HG03159 (cell line): ENCODE measurements around the gene PATE1.
"Not testable (repeated sequence)": the region's sequence is repeated elsewhere in the genome, so short reads cannot be mapped to it uniquely, and the experiment has no call there.

Experiments
- ATAC-seq: cut with Tn5 transposase; IDR thresholded peaks from one replicate; pipeline ENCODE4 v1.9.1; 2021; ENCODE audit warnings: mild to moderate bottlenecking, moderate library complexity; ENCODE audit not compliant: unreplicated experiment

PATE1 gene, protein sequence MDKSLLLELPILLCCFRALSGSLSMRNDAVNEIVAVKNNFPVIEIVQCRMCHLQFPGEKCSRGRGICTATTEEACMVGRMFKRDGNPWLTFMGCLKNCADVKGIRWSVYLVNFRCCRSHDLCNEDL

DNA sequence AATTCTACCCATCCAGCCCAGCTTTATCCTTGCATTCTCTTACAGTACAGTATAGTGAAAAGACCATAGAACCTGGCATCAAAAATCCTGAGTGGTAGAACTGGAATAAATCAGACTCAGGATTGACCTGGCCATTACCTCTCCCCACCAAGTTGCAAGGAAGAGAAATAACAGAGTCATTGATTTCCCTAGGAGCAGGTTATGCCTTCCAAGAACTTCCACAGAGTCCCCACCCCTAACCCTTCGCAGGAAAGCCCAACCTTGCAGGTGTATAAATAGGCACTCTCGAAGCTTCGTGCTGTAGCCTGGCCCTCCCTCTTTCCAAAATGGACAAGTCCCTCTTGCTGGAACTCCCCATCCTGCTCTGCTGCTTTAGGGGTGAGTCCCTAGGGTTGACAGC lies at the start of gene PATE1:
TSS of gene PATE1 (plus strand) at position 301 of the 400 bp plus-strand sequence. CDS start at position 327, 26 bp downstream.
- ATAC-seq, result no peak

DNA sequence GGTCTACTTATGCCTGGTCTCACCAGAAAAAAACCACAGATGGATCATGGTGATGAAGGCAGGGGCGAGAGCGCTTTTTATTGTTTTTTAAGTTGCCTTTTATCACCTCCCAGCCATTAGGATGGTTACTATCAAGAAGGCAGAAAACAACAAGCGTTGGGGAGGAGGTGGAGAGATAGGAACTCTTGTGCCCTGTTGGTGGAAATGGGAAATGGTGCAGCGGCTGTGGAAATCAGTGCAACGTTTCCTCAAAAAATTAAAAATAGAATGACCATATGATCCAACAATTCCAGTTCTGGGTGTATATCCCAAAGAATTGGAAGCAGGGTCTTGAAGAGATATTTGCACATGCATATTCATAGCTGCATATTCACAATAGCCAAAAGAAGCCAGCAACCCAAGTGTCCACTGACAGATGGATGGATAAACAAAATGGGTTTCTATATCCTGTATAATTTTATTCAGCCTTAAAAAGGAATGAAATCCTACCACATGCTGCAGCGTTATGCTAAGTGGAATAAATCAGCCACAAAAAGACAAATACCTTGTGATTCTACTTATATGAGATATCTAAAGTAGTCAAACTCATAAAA lies 45.0 kb upstream of the PATE1 start:
- no peak for ATAC-seq

DNA sequence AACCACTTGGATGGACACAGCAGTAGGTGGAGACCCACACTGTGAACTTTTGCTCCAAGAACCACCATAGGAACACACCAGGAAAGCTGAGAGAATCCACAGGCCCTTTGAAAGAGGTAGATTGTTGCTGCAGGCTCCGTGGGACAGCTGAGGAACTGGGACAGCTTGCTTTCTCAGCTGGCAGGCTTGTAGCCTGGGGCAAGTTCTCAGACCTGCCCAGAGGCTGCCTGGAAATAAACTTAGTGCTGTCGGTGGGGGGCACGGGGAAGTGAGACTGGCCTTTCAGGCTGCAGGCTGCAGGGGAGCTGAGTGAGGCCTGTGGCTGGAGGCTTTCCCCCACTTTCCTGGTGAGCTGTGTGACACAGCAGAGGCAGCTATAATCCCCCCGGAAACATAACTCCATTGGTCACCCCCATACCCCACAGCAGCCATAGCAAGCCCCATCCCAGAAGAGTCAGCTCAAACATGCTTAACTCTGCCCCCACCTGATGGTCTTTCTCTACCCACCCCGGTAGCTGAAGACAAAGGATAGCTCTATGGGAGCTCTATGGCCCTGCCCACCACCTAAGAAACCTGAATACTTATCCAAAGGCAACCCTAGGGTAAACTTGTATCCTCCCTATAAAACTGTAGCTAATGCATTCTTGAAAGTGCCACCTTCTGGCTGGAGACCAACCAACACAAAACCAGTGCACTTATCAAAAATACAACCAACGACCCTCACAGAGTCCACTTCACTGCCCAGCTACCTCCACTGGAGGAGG lies 44.0 kb upstream of the PATE1 start:
- no peak for ATAC-seq

DNA sequence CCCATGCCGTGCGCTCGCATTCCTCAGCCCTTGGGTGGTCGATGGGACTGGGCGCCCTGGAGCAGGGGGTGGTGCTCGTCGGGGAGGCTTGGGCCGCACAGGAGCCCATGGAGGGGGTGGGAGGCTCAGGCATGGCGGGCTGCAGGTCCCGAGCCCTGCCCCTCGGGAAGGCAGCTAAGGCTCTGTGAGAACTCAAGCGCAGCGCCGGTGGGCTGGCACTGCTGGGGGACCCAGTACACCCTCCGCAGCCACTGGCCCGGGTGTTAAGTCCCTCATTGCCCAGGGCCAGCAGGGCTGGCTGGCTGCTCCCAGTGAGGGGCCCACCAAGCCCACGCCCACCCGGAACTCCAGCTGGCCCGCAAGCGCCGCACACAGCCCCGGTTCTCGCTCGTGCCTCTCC lies 41.4 kb upstream of the PATE1 start:
- ATAC-seq, result not testable (repeated sequence)

DNA sequence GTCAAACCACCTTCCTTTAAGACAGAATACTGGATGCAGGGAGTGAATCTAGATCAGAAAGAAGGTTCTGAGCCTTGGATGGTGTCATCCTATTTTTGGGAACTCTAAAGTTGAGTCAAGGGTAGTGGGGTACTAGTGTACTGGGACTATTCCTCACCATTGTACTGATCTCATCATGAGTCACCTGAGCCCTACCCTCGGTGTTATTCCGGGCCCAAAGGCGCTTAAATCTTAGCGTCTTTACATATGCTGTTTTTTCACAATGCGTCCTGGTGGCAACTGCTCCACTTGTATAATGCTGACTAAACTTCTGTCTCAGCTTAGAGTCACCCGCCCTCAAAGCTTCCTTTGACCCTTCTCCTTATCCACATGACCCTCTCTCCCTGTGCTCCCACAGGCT lies 25.3 kb upstream of the PATE1 start:
- no peak for ATAC-seq

DNA sequence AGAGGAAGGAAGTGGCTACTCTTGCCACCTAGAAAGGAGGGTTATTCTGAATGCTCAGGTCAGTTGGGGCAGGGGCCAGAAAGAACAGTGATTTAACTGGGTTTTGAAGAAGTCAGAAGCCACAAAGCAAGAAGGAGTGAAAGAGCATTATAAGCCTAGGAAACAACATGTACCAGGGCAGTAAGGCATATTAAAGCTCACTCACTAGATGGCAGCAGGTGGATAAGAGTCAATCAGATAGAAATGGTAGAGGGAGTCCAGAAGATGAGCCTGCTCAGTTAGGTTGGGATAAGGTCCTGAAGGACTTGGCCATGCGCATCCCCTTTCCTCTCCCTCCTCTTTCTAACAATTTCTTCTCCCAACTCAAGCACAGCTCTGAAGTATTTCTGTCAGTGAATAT lies 22.0 kb upstream of the PATE1 start:
- no peak for ATAC-seq

DNA sequence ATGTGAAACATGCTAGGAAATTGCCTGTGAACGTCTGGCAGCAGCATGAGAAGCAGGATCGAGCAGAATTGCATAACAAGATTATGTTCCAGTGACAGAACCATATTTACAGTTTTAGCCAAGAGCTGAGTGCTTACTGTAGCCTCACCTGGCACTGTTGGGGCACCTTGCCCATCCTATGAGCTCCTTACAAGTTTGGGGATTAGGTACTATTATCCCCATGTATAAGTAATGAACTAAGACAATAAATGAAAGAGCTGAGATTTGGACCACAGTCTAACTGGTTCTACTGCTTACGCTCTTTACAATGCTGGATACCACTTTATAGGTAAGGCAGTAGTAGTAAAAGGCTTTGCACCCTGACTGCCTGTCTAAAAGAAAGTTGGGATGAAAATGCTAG lies 17.1 kb upstream of the PATE1 start:
- ATAC-seq, result no peak

DNA sequence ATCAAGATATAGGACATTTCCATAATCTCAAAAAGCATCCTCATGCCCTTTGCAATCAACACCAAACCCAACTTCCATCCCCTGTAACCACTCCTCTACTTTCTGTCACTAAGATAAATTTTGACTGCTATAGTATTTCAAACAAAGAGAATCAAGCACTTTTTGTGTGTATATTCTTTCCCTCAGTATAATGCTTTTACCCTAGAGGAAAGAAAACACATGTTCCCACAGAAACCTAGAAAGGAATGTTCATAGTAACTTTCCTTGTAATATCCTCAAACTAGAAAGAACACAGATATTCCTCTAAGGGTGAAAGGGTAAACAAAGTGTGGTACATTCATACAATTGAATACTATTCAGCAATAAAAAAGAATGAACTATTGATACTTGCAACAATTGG lies 5.5 kb upstream of the PATE1 start:
- ATAC-seq, result no peak

DNA sequence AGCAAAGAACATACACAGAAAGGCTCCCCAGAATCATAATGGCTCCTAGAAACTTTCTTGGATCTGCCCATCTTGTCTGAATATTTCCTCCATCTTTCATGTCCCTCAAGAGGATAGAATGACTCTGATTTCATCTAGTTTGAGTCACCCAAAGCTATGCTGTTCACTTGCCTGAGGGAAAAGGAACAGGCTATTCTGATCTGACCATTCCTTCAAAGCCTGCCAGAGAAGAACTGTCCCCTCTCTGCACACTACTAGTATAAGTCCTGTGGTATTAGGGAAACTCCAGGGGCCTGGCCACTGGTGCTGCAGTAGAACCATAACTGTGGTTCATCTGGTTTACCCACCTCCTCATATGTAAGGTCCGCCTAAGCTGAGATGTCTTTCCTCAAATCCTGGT lies 2.4 kb upstream of the PATE1 start:
- no peak for ATAC-seq

DNA sequence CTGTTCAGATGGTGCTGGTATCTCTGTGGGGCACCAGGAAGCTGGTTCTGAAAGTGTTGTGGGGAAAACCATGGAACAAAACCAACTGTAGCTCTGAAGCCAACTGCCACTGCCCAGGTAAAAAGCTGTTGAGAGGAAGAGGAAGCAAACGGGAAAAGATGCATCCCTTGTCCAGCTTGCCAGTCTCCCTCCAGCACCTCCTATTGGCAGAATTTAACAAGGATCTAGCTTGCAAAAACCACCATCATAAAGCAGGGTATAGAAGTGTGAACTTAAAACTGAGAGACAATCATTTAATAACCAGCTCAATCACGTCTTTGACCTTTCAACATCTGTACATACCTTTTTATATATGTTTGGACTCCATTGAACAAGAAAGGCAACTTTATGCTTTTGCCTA lies 4.5 kb downstream of the PATE1 start:
- ATAC-seq, result no peak

DNA sequence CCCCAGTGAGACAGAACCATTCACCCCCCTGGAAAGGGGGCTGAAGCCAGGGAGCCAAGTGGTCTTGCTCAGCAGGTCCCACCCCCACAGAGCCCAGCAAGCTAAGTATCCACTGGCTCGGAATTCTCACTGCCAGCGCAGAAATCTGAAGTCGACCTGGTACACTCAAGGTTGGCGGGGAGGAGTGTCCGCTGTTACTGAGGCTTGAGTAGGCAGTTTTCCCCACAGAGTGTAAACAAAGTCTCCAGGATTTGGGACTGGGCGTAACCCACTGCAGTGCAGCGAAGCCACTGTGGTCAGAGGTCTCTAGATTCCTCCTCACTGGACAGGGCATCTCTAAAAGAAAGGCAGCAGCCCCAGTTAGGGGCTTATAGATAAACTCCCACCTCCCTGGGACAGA lies 10.0 kb downstream of the PATE1 start:
- no peak for ATAC-seq

DNA sequence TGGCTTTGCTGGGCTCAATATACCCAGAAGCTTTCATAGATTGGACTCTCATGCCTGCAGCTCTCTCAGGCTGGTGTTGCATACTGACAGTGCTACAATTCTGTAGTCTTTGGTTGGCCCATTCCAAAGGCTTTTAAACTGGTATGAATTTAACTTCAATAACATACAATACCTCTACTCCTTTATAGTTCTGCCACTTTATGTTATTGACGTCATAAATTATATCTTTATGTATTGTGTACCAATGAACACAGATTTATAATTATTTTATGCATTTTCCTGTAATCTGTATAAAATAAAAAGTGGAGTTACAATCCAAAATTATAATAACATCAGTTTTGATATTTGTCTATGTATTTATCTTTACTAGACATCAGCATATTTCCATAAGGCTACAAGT lies 16.4 kb downstream of the PATE1 start:
- no peak for ATAC-seq

DNA sequence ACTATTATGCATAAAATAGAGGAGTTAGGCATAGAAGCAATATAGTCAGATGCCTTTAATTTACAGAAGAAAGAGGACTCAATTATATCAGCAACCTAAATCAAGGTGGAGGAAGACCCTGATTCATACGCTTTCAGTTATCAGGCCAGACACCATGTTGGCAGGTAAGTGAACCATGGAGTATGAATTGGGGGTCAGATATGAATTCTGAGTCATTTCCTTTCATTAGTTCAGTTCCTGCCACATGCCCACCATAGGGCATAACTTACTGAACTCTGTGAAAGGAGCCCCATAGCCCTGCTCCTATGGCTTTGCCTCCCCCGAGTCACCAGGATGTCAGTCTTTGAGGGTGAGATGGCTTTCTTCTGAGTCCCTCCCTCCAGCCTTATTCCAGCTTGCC lies 17.4 kb downstream of the PATE1 start:
- ATAC-seq, result no peak

DNA sequence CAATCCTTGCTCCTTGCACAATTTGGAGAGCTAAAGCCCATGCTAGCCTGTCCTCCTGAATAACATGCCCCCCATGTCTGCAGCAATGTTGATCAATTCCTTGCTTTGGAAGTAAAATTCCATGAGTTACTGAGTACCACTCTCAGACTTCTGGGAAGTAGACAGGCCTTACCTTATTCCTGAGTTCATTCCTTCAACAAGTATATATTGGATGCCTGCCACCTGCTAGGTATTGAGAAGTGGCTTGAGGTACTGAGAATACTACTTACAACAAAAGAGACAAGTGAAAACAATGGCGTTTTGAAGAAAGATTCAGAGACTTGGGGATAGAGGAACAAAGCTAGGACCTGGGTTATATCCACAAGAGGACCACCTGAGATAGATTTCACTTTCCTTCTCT lies 20.2 kb downstream of the PATE1 start:
- ATAC-seq, result no peak

DNA sequence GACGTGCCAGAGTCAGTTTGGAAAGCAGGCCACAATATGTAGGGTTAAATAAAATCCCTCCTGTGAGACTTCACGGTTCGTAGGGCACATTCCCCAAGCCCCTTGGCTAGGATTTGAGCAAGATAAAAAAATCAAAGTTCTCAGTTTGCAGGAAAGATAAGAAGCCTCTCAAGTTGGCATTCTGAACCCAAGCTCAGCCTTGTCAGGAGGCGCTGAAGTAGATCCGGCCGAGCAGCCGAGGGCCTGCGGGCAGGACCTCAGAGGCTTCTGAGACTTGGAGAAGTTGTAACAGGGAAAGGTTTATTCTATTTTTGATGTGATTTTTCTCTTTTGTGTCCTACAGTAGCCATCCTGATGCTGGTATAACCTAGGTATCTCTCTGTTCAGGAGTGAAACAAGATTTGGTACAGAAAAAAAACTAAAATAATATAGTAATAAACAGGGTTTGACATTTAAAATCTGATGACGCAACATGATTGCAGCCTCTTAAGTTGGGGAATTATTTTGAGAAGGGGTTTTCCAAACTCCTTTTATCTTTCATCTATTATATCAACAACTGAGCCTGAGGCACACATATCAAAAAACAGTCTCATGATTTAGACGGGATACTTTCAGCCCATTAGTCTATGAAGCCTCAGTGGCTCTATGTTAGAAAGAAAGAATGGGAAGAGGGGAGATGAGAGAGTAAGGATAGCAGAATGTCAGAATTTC lies 22.4 kb downstream of the PATE1 start:
- no peak for ATAC-seq

DNA sequence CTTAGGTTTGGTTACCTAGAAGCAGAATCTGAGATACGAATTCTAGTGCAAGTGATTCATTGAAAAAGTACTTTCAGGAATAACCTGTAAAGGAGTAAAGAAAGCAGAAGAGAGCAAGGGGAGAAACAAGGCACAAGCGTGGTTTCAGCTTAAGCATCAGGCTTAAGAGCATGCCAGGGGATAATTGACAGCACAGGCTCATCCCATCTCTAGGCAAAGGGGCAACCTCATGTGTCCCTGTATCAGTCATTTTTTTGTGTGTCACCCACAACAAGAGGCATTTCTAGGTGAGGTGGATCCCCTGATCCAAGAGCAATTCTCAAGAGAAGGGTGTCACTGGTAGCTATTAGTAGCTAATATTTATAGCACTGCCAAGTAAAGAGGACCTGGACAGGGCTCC lies 24.5 kb downstream of the PATE1 start:
- ATAC-seq, result no peak

DNA sequence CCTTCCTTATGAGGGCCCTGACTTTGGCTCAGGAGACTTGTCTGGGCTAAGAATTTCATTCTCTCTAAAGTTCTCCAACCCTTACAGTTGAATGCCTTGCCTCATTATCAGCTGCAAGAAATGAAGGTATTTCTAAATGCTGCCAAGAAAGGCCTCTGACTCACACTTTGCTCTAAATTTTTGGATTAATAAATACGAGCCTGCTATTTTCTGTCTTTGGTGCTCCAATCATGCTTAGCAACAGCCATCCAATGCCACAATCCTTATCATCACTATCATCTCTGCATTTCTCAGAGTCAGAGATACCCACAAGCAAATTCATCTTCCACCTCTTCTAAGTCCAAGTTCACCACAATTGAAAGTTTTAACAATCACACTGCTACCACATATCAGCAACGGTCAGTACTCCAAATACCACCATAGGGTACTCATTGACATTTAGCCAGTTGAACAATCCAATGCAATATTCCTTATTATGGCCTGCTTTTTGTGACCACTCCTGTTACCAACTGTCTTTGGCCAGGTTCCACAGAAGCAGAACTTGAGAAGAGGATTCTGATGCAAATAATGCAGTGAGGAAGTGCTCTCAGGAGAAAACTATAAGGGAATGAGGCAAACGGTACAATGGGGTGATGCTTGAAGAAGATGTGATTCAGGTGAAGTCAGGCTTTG lies 26.9 kb downstream of the PATE1 start:
- ATAC-seq, result no peak

DNA sequence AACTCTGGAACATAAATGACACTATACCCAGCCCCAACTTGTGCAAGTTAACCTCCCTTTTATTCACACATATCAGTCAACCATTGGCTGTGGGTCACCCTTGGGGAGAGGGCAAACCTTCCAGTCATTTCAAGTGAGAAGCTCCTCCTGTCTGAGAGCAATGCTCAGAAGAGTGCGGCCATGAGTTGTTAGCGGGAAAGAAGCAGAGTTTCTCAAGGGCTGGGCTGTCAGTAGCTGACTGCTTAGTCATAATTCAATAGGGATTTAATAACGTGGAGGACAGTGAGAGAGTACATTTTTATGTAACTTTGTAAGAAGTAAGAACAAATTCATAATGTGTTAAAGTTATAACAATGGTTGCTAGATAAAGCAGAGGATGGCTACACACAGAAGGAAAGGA lies 27.4 kb downstream of the PATE1 start:
- ATAC-seq, result no peak

DNA sequence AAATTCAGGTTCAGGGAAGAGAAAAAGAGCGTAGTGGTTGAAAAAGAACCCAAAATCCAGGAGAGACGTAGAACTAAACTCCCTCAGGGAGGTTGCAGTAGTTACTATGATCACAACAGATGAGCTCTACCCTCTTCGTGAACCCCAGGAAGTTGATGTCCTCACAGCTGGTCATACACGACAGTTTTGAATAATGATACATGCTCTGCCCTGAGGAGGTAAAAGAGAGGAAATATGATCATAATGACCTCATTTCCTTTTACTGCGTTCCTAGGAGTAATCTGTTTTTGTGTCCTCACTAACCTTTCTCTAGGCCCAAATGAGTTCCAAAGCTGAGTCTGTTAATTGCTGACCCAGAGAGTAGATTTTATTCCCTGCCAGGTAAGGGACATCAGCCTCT lies 31.2 kb downstream of the PATE1 start:
- ATAC-seq, result no peak

DNA sequence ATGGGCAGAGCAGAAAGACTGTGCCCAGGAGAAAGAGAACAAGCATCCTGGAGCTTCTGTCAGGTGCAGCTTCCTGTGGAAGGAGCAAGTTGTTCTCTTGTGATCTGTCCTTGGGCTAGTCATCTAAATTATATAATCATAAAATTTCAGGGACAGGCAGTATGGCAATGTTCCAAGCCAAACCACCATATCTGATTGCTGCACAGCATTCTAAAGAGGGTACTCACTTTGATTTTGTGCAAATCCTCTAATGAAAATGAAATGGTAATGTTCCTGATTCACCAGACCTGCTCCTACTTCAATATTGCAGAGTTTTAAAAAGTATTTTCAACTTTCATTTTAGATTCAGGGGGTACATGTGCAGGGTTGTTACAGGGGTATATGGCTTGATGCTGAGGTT lies 32.6 kb downstream of the PATE1 start, which contains the start of gene PATE2:
TSS of gene PATE2 (minus strand) at position 101 of the 400 bp plus-strand sequence. CDS start at position 46, 55 bp downstream.
- ATAC-seq, result no peak

DNA sequence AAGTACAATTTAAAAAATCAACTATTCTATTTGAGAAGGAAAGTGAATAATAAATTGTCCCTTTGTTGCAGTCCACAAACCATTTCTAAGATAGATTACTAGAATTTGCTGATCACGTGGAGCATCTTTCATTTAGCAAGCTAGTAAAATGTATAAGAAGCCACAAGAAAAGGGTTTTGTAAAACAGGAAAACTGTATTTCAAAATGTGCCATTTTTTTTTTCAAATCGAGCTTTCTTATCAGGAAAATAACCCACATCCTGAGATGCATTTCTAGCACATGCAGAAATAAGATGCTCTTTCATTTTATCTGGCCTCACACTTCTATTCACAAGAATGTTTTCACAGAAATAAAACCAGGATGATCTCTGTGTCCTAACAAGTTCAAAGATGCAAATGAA lies 38.6 kb downstream of the PATE1 start:
- no peak for ATAC-seq
